ENCODE data around the gene MIOX. TPM values are rescaled to one million over a fixed set of nuclear protein-coding genes. Genes with fewer than 3 reads are reported as not detected.

MIOX gene
- total and polyA plus RNA-seq, 2 of the 13 experiments (the other 11 are each of a cell fraction or from before 2014, with no cell fraction given) = 1.5 to 2.9 TPM

- peak; percentile 38 to 72; a peak in 3 of 4 replicates for TF ChIP-seq HMGXB4 (CRISPR knock-in tag; IDR thresholded peaks at IDR 0.05; ENCODE audit: borderline replicate concordance in 1 of 2, low read depth in 1 of 2)
- TF ChIP-seq CEBPB (IDR thresholded peaks at IDR 0.05; ENCODE audit: borderline replicate concordance, low read depth, low read length) = no peak
- no peak for TF ChIP-seq TGIF2 (CRISPR knock-in tag; IDR thresholded peaks at IDR 0.05)
- no peak for TF ChIP-seq PLSCR1 (CRISPR knock-in tag; IDR thresholded peaks at IDR 0.05; ENCODE audit: borderline replicate concordance)
- TF ChIP-seq GMEB1 (CRISPR knock-in tag; IDR thresholded peaks at IDR 0.05; ENCODE audit: borderline replicate concordance) = no peak; the same call in 1 of the 2 replicates
- TF ChIP-seq ZNF775 (CRISPR knock-in tag; IDR thresholded peaks at IDR 0.05; ENCODE audit: borderline replicate concordance) = no peak
- TF ChIP-seq, protein P1, sequence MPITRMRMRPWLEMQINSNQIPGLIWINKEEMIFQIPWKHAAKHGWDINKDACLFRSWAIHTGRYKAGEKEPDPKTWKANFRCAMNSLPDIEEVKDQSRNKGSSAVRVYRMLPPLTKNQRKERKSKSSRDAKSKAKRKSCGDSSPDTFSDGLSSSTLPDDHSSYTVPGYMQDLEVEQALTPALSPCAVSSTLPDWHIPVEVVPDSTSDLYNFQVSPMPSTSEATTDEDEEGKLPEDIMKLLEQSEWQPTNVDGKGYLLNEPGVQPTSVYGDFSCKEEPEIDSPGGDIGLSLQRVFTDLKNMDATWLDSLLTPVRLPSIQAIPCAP (CRISPR knock-in tag; IDR thresholded peaks at IDR 0.05; ENCODE audit: low read depth) = no peak
- TF ChIP-seq KDM1A (CRISPR knock-in tag; IDR thresholded peaks at IDR 0.05) = no peak
- no peak for TF ChIP-seq ZNF335 (CRISPR knock-in tag; IDR thresholded peaks at IDR 0.05)
- TF ChIP-seq AKAP8 (CRISPR knock-in tag; IDR thresholded peaks at IDR 0.05) = 0 out of 2 replicates have a peak, but pooled peaks have one; percentile 25
- TF ChIP-seq ZNF138 (CRISPR knock-in tag; IDR thresholded peaks at IDR 0.05; ENCODE audit: low read depth) = no peak
- TF ChIP-seq, protein P2, sequence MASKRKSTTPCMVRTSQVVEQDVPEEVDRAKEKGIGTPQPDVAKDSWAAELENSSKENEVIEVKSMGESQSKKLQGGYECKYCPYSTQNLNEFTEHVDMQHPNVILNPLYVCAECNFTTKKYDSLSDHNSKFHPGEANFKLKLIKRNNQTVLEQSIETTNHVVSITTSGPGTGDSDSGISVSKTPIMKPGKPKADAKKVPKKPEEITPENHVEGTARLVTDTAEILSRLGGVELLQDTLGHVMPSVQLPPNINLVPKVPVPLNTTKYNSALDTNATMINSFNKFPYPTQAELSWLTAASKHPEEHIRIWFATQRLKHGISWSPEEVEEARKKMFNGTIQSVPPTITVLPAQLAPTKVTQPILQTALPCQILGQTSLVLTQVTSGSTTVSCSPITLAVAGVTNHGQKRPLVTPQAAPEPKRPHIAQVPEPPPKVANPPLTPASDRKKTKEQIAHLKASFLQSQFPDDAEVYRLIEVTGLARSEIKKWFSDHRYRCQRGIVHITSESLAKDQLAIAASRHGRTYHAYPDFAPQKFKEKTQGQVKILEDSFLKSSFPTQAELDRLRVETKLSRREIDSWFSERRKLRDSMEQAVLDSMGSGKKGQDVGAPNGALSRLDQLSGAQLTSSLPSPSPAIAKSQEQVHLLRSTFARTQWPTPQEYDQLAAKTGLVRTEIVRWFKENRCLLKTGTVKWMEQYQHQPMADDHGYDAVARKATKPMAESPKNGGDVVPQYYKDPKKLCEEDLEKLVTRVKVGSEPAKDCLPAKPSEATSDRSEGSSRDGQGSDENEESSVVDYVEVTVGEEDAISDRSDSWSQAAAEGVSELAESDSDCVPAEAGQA (IDR thresholded peaks at IDR 0.05; ENCODE audit: low read depth) = no peak
- TF ChIP-seq, protein P2 (CRISPR knock-in tag; IDR thresholded peaks at IDR 0.05; ENCODE audit: borderline replicate concordance) = no peak
- TF ChIP-seq, protein P3, sequence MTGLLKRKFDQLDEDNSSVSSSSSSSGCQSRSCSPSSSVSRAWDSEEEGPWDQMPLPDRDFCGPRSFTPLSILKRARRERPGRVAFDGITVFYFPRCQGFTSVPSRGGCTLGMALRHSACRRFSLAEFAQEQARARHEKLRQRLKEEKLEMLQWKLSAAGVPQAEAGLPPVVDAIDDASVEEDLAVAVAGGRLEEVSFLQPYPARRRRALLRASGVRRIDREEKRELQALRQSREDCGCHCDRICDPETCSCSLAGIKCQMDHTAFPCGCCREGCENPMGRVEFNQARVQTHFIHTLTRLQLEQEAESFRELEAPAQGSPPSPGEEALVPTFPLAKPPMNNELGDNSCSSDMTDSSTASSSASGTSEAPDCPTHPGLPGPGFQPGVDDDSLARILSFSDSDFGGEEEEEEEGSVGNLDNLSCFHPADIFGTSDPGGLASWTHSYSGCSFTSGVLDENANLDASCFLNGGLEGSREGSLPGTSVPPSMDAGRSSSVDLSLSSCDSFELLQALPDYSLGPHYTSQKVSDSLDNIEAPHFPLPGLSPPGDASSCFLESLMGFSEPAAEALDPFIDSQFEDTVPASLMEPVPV (CRISPR knock-in tag; IDR thresholded peaks at IDR 0.05) = no peak; the same call in 1 of the 2 replicates
- TF ChIP-seq TFDP1 (CRISPR knock-in tag; IDR thresholded peaks at IDR 0.05; ENCODE audit: borderline replicate concordance) = no peak
Measured at GRCh38 chr22:50530580-50530876, 43.9 kb downstream of the MIOX start (continued).
